ENCODE data around the gene COLEC11.

Gene COLEC11

GRCh38 chr2:3655871-3656761 lies 61.2 kb downstream of the COLEC11 start:
- no peak for DNase-seq

- no peak for DNase-seq
Observed at GRCh38 chr2:3656762-3657721, 62.1 kb downstream of the COLEC11 start.

- DNase-seq: no peak
Observed at GRCh38 chr2:3657881-3658280, 63.0 kb downstream of the COLEC11 start, which contains the start of gene ALLC. ALLC (plus strand) TSS chr2:3658200; CDS start chr2:3671158, 12,958 bp downstream.

- no peak for DNase-seq
Observed at GRCh38 chr2:3659447-3660432, 64.8 kb downstream of the COLEC11 start.

GRCh38 chr2:3660640-3661039 lies 65.7 kb downstream of the COLEC11 start:
- DNase-seq: peak; percentile 11 to 28

- no peak for DNase-seq
Observed at GRCh38 chr2:3661149-3661660, 66.3 kb downstream of the COLEC11 start.

- DNase-seq: no peak
Observed at GRCh38 chr2:3662239-3662638, 67.3 kb downstream of the COLEC11 start.

- no peak for DNase-seq
Observed at GRCh38 chr2:3664118-3664517, 69.2 kb downstream of the COLEC11 start.

GRCh38 chr2:3664925-3665324 lies 70.0 kb downstream of the COLEC11 start:
- DNase-seq: no peak

GRCh38 chr2:3665886-3666612 lies 71.1 kb downstream of the COLEC11 start:
- DNase-seq: no peak

- no peak for DNase-seq
Observed at GRCh38 chr2:3666613-3666975, 71.7 kb downstream of the COLEC11 start.

GRCh38 chr2:3667151-3667631 lies 72.3 kb downstream of the COLEC11 start:
- DNase-seq: no peak

GRCh38 chr2:3669656-3670055 lies 74.7 kb downstream of the COLEC11 start:
- DNase-seq: no peak

GRCh38 chr2:3670376-3670775 lies 75.5 kb downstream of the COLEC11 start:
- no peak for DNase-seq

GRCh38 chr2:3670941-3671340 lies 76.0 kb downstream of the COLEC11 start:
- no peak for DNase-seq

GRCh38 chr2:3672861-3673678 lies 78.2 kb downstream of the COLEC11 start:
- no peak for DNase-seq

- DNase-seq: no peak
Observed at GRCh38 chr2:3674066-3674845, 79.3 kb downstream of the COLEC11 start.

- no peak for DNase-seq
Observed at GRCh38 chr2:3675687-3676086, 80.8 kb downstream of the COLEC11 start.

GRCh38 chr2:3677436-3677835 lies 82.5 kb downstream of the COLEC11 start:
- DNase-seq: no peak
